ENCODE measurements around the gene PVRIG. TPM values are rescaled to one million over a fixed set of nuclear protein-coding genes. Genes with fewer than 3 reads are reported as not detected.
"Not testable (repeated sequence)": the region's sequence is repeated elsewhere in the genome, so short reads cannot be mapped to it uniquely, and the experiment has no call there.

Gene PVRIG
- total RNA-seq, 2 experiments from 2014 or later: 83.3 to 86.6 TPM

GRCh38 chr7:100234660-100235317 lies 15.0 kb downstream of the PVRIG start:
- peak; percentile 56 for DNase-seq (ENCODE audit: low spot score)
- H2AFZ ChIP-seq (ENCODE audit: low read length); H3K27ac ChIP-seq (ENCODE audit: low read depth, low read length, poor library complexity, severe bottlenecking); H3K4me3 ChIP-seq (ENCODE audit: low read depth, low read length, poor library complexity, severe bottlenecking); POLR2A ChIA-PET; CTCF ChIA-PET (ENCODE audit: unreplicated experiment); H3K79me2 ChIP-seq (ENCODE audit: insufficient read depth, low read depth, low read length); BruUV-seq (replicated peaks); H3K4me2 ChIP-seq (ENCODE audit: low read length); H3K9me2 ChIP-seq (ENCODE audit: insufficient read depth, low read length); intact Hi-C loops (cut with micrococcal nuclease; ENCODE audit: unreplicated experiment); H4K20me1 ChIP-seq (ENCODE audit: insufficient read depth, low read length): not testable (repeated sequence)
- Histone ChIP-seq H3K4me1 (ENCODE audit: insufficient read depth, low read length, poor library complexity, severe bottlenecking) (peaks cover 11% of the 10 kb centered on the region), H3K9me3 (ENCODE audit: low read length) (peaks cover 14% of the 10 kb centered on the region), H3K36me3 (ENCODE audit: insufficient read depth, low read length) (peaks cover 41% of the 10 kb centered on the region)

GRCh38 chr7:100239975-100240374 lies 20.2 kb downstream of the PVRIG start:
- BruUV-seq (replicated peaks); H3K36me3 ChIP-seq (ENCODE audit: insufficient read depth, low read length); H4K20me1 ChIP-seq (ENCODE audit: insufficient read depth, low read length); H3K4me1 ChIP-seq (ENCODE audit: insufficient read depth, low read length, poor library complexity, severe bottlenecking); H3K27ac ChIP-seq (ENCODE audit: low read depth, low read length, poor library complexity, severe bottlenecking); DNase-seq (ENCODE audit: low spot score); H3K9me2 ChIP-seq (ENCODE audit: insufficient read depth, low read length); H3K9me3 ChIP-seq (ENCODE audit: low read length); intact Hi-C loops (cut with micrococcal nuclease; ENCODE audit: unreplicated experiment); POLR2A ChIA-PET; H3K79me2 ChIP-seq (ENCODE audit: insufficient read depth, low read depth, low read length); H3K4me3 ChIP-seq (ENCODE audit: low read depth, low read length, poor library complexity, severe bottlenecking); CTCF ChIA-PET (ENCODE audit: unreplicated experiment); H2AFZ ChIP-seq (ENCODE audit: low read length); H3K4me2 ChIP-seq (ENCODE audit: low read length): not testable (repeated sequence)

GRCh38 chr7:100243385-100243784 lies 23.6 kb downstream of the PVRIG start:
- H3K4me1 ChIP-seq (ENCODE audit: insufficient read depth, low read length, poor library complexity, severe bottlenecking); intact Hi-C loops (cut with micrococcal nuclease; ENCODE audit: unreplicated experiment); BruUV-seq (replicated peaks); H3K4me3 ChIP-seq (ENCODE audit: low read depth, low read length, poor library complexity, severe bottlenecking); H2AFZ ChIP-seq (ENCODE audit: low read length); H4K20me1 ChIP-seq (ENCODE audit: insufficient read depth, low read length); H3K36me3 ChIP-seq (ENCODE audit: insufficient read depth, low read length); H3K27ac ChIP-seq (ENCODE audit: low read depth, low read length, poor library complexity, severe bottlenecking); POLR2A ChIA-PET; H3K9me2 ChIP-seq (ENCODE audit: insufficient read depth, low read length); H3K9me3 ChIP-seq (ENCODE audit: low read length); DNase-seq (ENCODE audit: low spot score); H3K79me2 ChIP-seq (ENCODE audit: insufficient read depth, low read depth, low read length); CTCF ChIA-PET (ENCODE audit: unreplicated experiment): not testable (repeated sequence)
- peak overlapping the region; percentile 29; the same call in 1 of the 2 replicates for H3K4me2 ChIP-seq (ENCODE audit: low read length)

GRCh38 chr7:100244988-100245605 lies 25.3 kb downstream of the PVRIG start:
- POLR2A ChIA-PET: not testable (repeated sequence)

GRCh38 chr7:100246121-100246864 lies 26.5 kb downstream of the PVRIG start:
- H3K27ac ChIP-seq (ENCODE audit: low read depth, low read length, poor library complexity, severe bottlenecking); H3K4me3 ChIP-seq (ENCODE audit: low read depth, low read length, poor library complexity, severe bottlenecking); DNase-seq (ENCODE audit: low spot score); H3K9me2 ChIP-seq (ENCODE audit: insufficient read depth, low read length); H2AFZ ChIP-seq (ENCODE audit: low read length); H3K79me2 ChIP-seq (ENCODE audit: insufficient read depth, low read depth, low read length); CTCF ChIA-PET (ENCODE audit: unreplicated experiment); H3K36me3 ChIP-seq (ENCODE audit: insufficient read depth, low read length); H3K9me3 ChIP-seq (ENCODE audit: low read length); H3K4me2 ChIP-seq (ENCODE audit: low read length); H4K20me1 ChIP-seq (ENCODE audit: insufficient read depth, low read length); BruUV-seq (replicated peaks); intact Hi-C loops (cut with micrococcal nuclease; ENCODE audit: unreplicated experiment); H3K4me1 ChIP-seq (ENCODE audit: insufficient read depth, low read length, poor library complexity, severe bottlenecking); POLR2A ChIA-PET: not testable (repeated sequence)

More at GRCh38 chr7:100244988-100245605, 25.3 kb downstream of the PVRIG start:
- H3K9me2 ChIP-seq (ENCODE audit: insufficient read depth, low read length); DNase-seq (ENCODE audit: low spot score); BruUV-seq (replicated peaks); H3K9me3 ChIP-seq (ENCODE audit: low read length); H3K4me3 ChIP-seq (ENCODE audit: low read depth, low read length, poor library complexity, severe bottlenecking); H2AFZ ChIP-seq (ENCODE audit: low read length); H3K79me2 ChIP-seq (ENCODE audit: insufficient read depth, low read depth, low read length); H3K4me2 ChIP-seq (ENCODE audit: low read length); CTCF ChIA-PET (ENCODE audit: unreplicated experiment); H4K20me1 ChIP-seq (ENCODE audit: insufficient read depth, low read length); H3K4me1 ChIP-seq (ENCODE audit: insufficient read depth, low read length, poor library complexity, severe bottlenecking); H3K36me3 ChIP-seq (ENCODE audit: insufficient read depth, low read length); H3K27ac ChIP-seq (ENCODE audit: low read depth, low read length, poor library complexity, severe bottlenecking); intact Hi-C loops (cut with micrococcal nuclease; ENCODE audit: unreplicated experiment): not testable (repeated sequence)

- H3K9me2 ChIP-seq (ENCODE audit: insufficient read depth, low read length); H3K27ac ChIP-seq (ENCODE audit: low read depth, low read length, poor library complexity, severe bottlenecking); BruUV-seq (replicated peaks); H3K9me3 ChIP-seq (ENCODE audit: low read length); CTCF ChIA-PET (ENCODE audit: unreplicated experiment); H3K79me2 ChIP-seq (ENCODE audit: insufficient read depth, low read depth, low read length); H4K20me1 ChIP-seq (ENCODE audit: insufficient read depth, low read length); DNase-seq (ENCODE audit: low spot score); H3K4me2 ChIP-seq (ENCODE audit: low read length); H3K4me3 ChIP-seq (ENCODE audit: low read depth, low read length, poor library complexity, severe bottlenecking); H3K36me3 ChIP-seq (ENCODE audit: insufficient read depth, low read length); H3K4me1 ChIP-seq (ENCODE audit: insufficient read depth, low read length, poor library complexity, severe bottlenecking); POLR2A ChIA-PET; intact Hi-C loops (cut with micrococcal nuclease; ENCODE audit: unreplicated experiment); H2AFZ ChIP-seq (ENCODE audit: low read length): not testable (repeated sequence)
These were observed 27.1 kb downstream of the PVRIG start for GRCh38 chr7:100246865-100247137.

All from OCI-LY7 (cell line).